Adrenal gland (tissue), 12 donors: ENCODE data around the gene KCNJ3. TPM values are rescaled to one million over a fixed set of nuclear protein-coding genes. Genes with fewer than 3 reads are reported as not detected.

Experiments used
- DNase-seq, 7 donors: peaks; one replicate each; pipeline ENCODE4 v3.0.0-alpha.2; 2019 to 2020
- H3K27ac ChIP-seq, 5 donors: fragments of 200-600 bp; sonication (generic) in 4 of 5; 1 replicate in 3 of 5; 2 replicates in 2 of 5; pipeline versions ENCODE4 v1.5.1 to v1.8.0; 2016 to 2020; ENCODE audit warnings: mild to moderate bottlenecking in 1 of 5
- H3K27me3 ChIP-seq: fragments of 200-600 bp; 2 replicates; pipeline ENCODE4 v1.8.0; 2021
- H3K36me3 ChIP-seq, 2 donors: fragments of 200-600 bp; replicated peaks in 1 of 2; 1 replicate in 1 of 2; 2 replicates in 1 of 2; pipeline versions ENCODE4 v1.5.1 to v1.8.0; 2018 to 2022
- H3K4me1 ChIP-seq, 2 donors: fragments of 200-600 bp; replicated peaks in 1 of 2; 1 replicate in 1 of 2; 2 replicates in 1 of 2; pipeline versions ENCODE4 v1.5.1 to v1.8.0; 2018 to 2021
- H3K4me3 ChIP-seq, 4 donors: fragments of 200-600 bp; sonication (generic) in 3 of 4; one replicate each; pipeline ENCODE4 v1.5.1; 2016 to 2018
- H3K9me3 ChIP-seq, 3 donors: fragments of 200-600 bp; sonication (generic) in 1 of 3; replicated peaks in 1 of 3; 1 replicate in 2 of 3; 2 replicates in 1 of 3; pipeline versions ENCODE4 v1.5.1 to v1.8.0; 2016 to 2021
- CTCF ChIP-seq, 6 experiments: fragments of 450-650 bp in 4 of 6; fragments of 200-600 bp in 2 of 6; sonication (generic) in 1 of 6; IDR thresholded peaks; 1 replicate in 5 of 6; 2 replicates in 1 of 6; pipeline versions ENCODE4 v1.5.1 to v1.8.0; 2016 to 2021; ENCODE audit warnings: antibody characterized with exemption in 6 of 6, mild to moderate bottlenecking in 2 of 6, moderate library complexity in 1 of 6
- POLR2A ChIP-seq, 2 donors: fragments of 450-650 bp; IDR thresholded peaks; one replicate each; pipeline ENCODE4 v1.6.1; 2017; ENCODE audit warnings: antibody characterized with exemption in 2 of 2, mild to moderate bottlenecking in 2 of 2, moderate library complexity in 1 of 2
- WGBS, 4 donors: extraction: QIAGEN DNeasy Blood & Tissue Kit in 2 of 4; methylation state at CpG; one replicate each; pipeline versions ENCODE4 v1.1.5 to v1.1.7; 2013 to 2017; 5-methylcytosine and 5-hydroxymethylcytosine counted together
- intact Hi-C, 2 donors: fragments of 100-400 bp; cut with DNase I; formaldehyde crosslinking; loops; one replicate each; pipeline versions ENCODE4 v1.14.1 to v1.15.0; 2022 to 2023
- polyA plus RNA-seq, 3 donors: library from polyadenylated mRNA; stranded (reverse); fragments of 200-250 nt in 2 of 3; fragments of 350-450 nt in 1 of 3; fragmentation: Illumina TruSeq in 1 of 3; extraction: RNeasy Lipid Tissue Mini Kit (QIAGEN cat#74804) in 1 of 3; gene quantifications; one replicate each; pipeline ENCODE4 v1.2.3, GENCODE V29; 2013 to 2014
- total RNA-seq, 9 donors: library from RNA; depleted of rRNA in 4 of 9; stranded (reverse); fragments of >200 nt in 4 of 9; fragments of 120-200 nt in 1 of 9; fragmentation: NEBNext Ultra II Directional in 1 of 9; extraction: Animal tissue kit (Norgen Biotek cat#: 25700) in 1 of 9; gene quantifications; one replicate each; pipeline versions ENCODE4 v1.1.0 to v1.2.4, GENCODE V29; 2013 to 2023
- donor health status: healthy with polysubstance abuse.
- donor health status: Bipolar disorder and iron deficiency.
- donor health status: DM: yes; HTN: yes; CAD: no.
- donor health status: DM: no; HTN: no; CAD: no.
- donor health status: DM: no; HTN: no; CAD: no.
- donor health status: DM: yes; HTN: yes; CAD: no.

KCNJ3 gene
- total and polyA plus RNA-seq, 12 donors, result 0.08 to 2.2 (median 0.48) TPM; not detected in 1

- H3K36me3 ChIP-seq, result no peaks in the 10 kb centered on the region
- intact Hi-C loops, result no loop called here
- 66 to 81% (median 77%) methylated on average over 4 of the region's 4 CpGs for WGBS, 4 donors
- no peaks in the 10 kb centered on the region for H3K27me3 ChIP-seq
- no peak overlapping the region for H3K4me3 ChIP-seq
- H3K27ac ChIP-seq, result no peak overlapping the region
- DNase-seq, result no peak
- no peaks in the 10 kb centered on the region for H3K4me1 ChIP-seq
- H3K9me3 ChIP-seq, result no peaks in the 10 kb centered on the region
- TF ChIP-seq POLR2A (IDR thresholded peaks at IDR 0.05) (no peak), CTCF (IDR thresholded peaks at IDR 0.05) (no peak)
Observed at GRCh38 chr2:154776825-154777224, 78.3 kb downstream of the KCNJ3 start.

DNA sequence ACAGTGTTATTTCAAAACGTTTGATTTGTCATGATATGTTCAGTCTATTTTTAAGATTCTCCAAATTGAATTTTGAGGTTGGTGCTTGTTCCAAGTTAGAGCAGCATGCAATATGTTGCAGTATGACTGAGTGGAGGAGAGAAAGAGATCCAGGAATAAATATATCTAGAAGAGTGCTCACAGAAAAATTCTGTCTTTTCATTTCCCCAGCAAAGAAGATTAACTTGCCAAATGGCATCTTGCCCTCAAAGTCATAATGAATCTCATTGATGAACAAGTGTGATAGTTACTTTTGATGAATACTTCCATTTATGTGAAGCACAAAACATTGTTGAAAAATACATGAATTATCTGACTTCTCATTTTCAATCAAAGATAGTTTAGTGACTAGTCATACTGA is 95.9 kb downstream of the KCNJ3 start:
- DNase-seq, result no peak
- no peaks in the 10 kb centered on the region for H3K4me1 ChIP-seq
- no peak for TF ChIP-seq CTCF (IDR thresholded peaks at IDR 0.05)
- TF ChIP-seq POLR2A (IDR thresholded peaks at IDR 0.05), result no peak
- H3K27me3 ChIP-seq, result no peaks in the 10 kb centered on the region
- H3K4me3 ChIP-seq, result no peak overlapping the region
- H3K36me3 ChIP-seq, result no peaks in the 10 kb centered on the region
- no peak overlapping the region for H3K27ac ChIP-seq
- 22 to 35% (median 31%) methylated on average over 1 of the region's 1 CpG for WGBS, 4 donors
- H3K9me3 ChIP-seq, result no peaks in the 10 kb centered on the region
- intact Hi-C loops, result no loop called here

- Histone ChIP-seq H3K4me3 (no peak overlapping the region), H3K4me1 (no peaks in the 10 kb centered on the region), H3K9me3 (no peaks in the 10 kb centered on the region), H3K36me3 (no peaks in the 10 kb centered on the region), H3K27ac (no peak overlapping the region), H3K27me3 (no peaks in the 10 kb centered on the region)
- intact Hi-C loops, result no loop called here
- TF ChIP-seq POLR2A (IDR thresholded peaks at IDR 0.05), result no peak
- no peak for TF ChIP-seq CTCF (IDR thresholded peaks at IDR 0.05)
- no peak for DNase-seq
- 54 to 70% (median 65%) methylated on average over 3 of the region's 3 CpGs for WGBS, 4 donors
Observed at GRCh38 chr2:154795651-154796050, 97.2 kb downstream of the KCNJ3 start.

DNA sequence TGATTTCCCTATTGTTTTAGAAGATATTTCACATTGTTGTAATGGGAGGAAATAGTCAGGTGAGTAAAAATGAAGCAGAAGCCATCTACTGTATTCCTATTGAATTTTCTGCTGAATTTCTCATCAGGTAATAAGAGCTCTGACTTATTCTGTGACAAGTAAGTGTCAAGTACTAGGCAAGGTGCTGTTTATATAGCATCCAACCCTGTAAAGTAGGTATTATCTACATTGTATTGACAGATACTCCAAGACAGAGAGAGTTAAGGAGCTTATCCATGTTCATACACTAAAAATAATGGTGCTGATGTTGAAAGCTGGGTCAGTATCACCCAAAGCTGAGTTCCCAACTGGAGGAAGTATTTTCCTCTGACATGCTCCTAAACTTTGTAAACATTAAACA is 106.0 kb downstream of the KCNJ3 start:
- intact Hi-C loops, result no loop called here
- H3K36me3 ChIP-seq, result no peaks in the 10 kb centered on the region
- TF ChIP-seq CTCF (IDR thresholded peaks at IDR 0.05) (no peak), POLR2A (IDR thresholded peaks at IDR 0.05) (no peak)
- H3K27me3 ChIP-seq, result no peaks in the 10 kb centered on the region
- no peak overlapping the region for H3K4me3 ChIP-seq
- DNase-seq, result no peak
- H3K27ac ChIP-seq, result no peak overlapping the region
- no peaks in the 10 kb centered on the region for H3K4me1 ChIP-seq
- H3K9me3 ChIP-seq, result no peaks in the 10 kb centered on the region
